Measurements from ENCODE around the gene TBC1D30. TPM values are rescaled to one million over a fixed set of nuclear protein-coding genes. Genes with fewer than 3 reads are reported as not detected.
"Not testable (repeated sequence)": the region's sequence is repeated elsewhere in the genome, so short reads cannot be mapped to it uniquely, and the experiment has no call there.

The TBC1D30 gene
- total RNA-seq, 4 donors from 2014 or later, result 1.8 to 8.0 (median 3.5) TPM

- H3K4me3 ChIP-seq, result no peak overlapping the region
- H3K36me3 ChIP-seq, result no peaks in the 10 kb centered on the region
- peaks cover 0 to 21% (median 0%) of the 10 kb centered on the region in 3 donors for H3K4me1 ChIP-seq
- no peak for TF ChIP-seq CTCF (IDR thresholded peaks at IDR 0.05)
- TF ChIP-seq POLR2A (IDR thresholded peaks at IDR 0.05), result no peak
- H3K27me3 ChIP-seq, result peaks cover 0 to 14% (median 0%) of the 10 kb centered on the region in 4 donors
- H3K9me3 ChIP-seq, result no peaks in the 10 kb centered on the region
- no peak overlapping the region for H3K27ac ChIP-seq
- no peak for DNase-seq
- intact Hi-C loops (cut with DNase I), result no loop called here
Observed at GRCh38 chr12:64798165-64798564, 26.3 kb upstream of the TBC1D30 start.

GRCh38 chr12:64800640-64801039, 23.8 kb upstream of the TBC1D30 start:
- H3K9me3 ChIP-seq, result no peaks in the 10 kb centered on the region
- no peak for DNase-seq
- no peak for TF ChIP-seq CTCF (IDR thresholded peaks at IDR 0.05)
- TF ChIP-seq POLR2A (IDR thresholded peaks at IDR 0.05), result no peak
- intact Hi-C loops (cut with DNase I), result no loop called here
- H3K36me3 ChIP-seq, result no peaks in the 10 kb centered on the region
- H3K4me1 ChIP-seq, result peaks cover 0 to 21% (median 0%) of the 10 kb centered on the region in 3 donors
- H3K4me3 ChIP-seq, result no peak overlapping the region
- WGBS, 2 donors, result 79% methylated on average over 5 of the region's 5 CpGs
- peaks cover 0 to 24% (median 0%) of the 10 kb centered on the region in 4 donors for H3K27me3 ChIP-seq
- H3K27ac ChIP-seq, result no peak overlapping the region

- WGBS, 2 donors, result 20 to 56% methylated on average over 1 to 2 of the region's 2 CpGs
- Histone ChIP-seq H3K4me3 (no peak overlapping the region), H3K27ac (no peak overlapping the region), H3K9me3 (no peaks in the 10 kb centered on the region), H3K4me1 (peaks cover 0 to 14% (median 0%) of the 10 kb centered on the region in 3 donors), H3K27me3 (peaks cover 0 to 27% (median 0%) of the 10 kb centered on the region in 4 donors), H3K36me3 (no peaks in the 10 kb centered on the region)
- no peak for DNase-seq
- intact Hi-C loops (cut with DNase I), result no loop called here
- TF ChIP-seq POLR2A (IDR thresholded peaks at IDR 0.05) (no peak), CTCF (IDR thresholded peaks at IDR 0.05) (no peak)
Observed at GRCh38 chr12:64801381-64801780, 23.1 kb upstream of the TBC1D30 start.

GRCh38 chr12:64802180-64802775, 22.2 kb upstream of the TBC1D30 start:
- H3K4me1 ChIP-seq; intact Hi-C loops (cut with DNase I); DNase-seq; H3K9me3 ChIP-seq; H3K27ac ChIP-seq; H3K36me3 ChIP-seq; H3K4me3 ChIP-seq: not testable (repeated sequence)
- 19 to 38% methylated on average over 7 to 8 of the region's 8 CpGs for WGBS, 2 donors
- peaks cover 0 to 35% (median 0%) of the 10 kb centered on the region in 4 donors for H3K27me3 ChIP-seq
- peak; percentile 62 to 84 (median 72) for TF ChIP-seq CTCF (IDR thresholded peaks at IDR 0.05)

GRCh38 chr12:64806173-64806572, 18.3 kb upstream of the TBC1D30 start:
- Histone ChIP-seq H3K36me3 (no peaks in the 10 kb centered on the region), H3K9me3 (no peaks in the 10 kb centered on the region), H3K4me1 (peaks cover 0 to 5% (median 0%) of the 10 kb centered on the region in 3 donors), H3K27ac (no peak overlapping the region), H3K4me3 (no peak overlapping the region), H3K27me3 (peaks cover 0 to 34% (median 0%) of the 10 kb centered on the region in 4 donors)
- DNase-seq, result no peak
- intact Hi-C loops (cut with DNase I), result no loop called here
- TF ChIP-seq POLR2A (IDR thresholded peaks at IDR 0.05) (no peak), CTCF (IDR thresholded peaks at IDR 0.05) (no peak)
- 75 to 85% methylated on average over 2 of the region's 2 CpGs for WGBS, 2 donors
